Tibial nerve (tissue), 4 donors: ENCODE data around the gene CSF1. TPM values are rescaled to one million over a fixed set of nuclear protein-coding genes. Genes with fewer than 3 reads are reported as not detected.

Source experiments
- DNase-seq, 2 donors: peaks; one replicate each; pipeline ENCODE4 v3.0.0-alpha.2; 2019; ENCODE audit warnings: low spot score in 2 of 2
- H3K27ac ChIP-seq, 4 donors: fragments of 200-600 bp; sonication (generic) in 3 of 4; one replicate each; pipeline ENCODE4 v1.5.1; 2017 to 2019; ENCODE audit warnings: mild to moderate bottlenecking in 1 of 4
- H3K27me3 ChIP-seq, 2 donors: fragments of 200-600 bp; sonication (generic) in 1 of 2; one replicate each; pipeline versions ENCODE4 v1.5.1 to v1.6.0; 2017 to 2019
- H3K36me3 ChIP-seq, 3 donors: fragments of 200-600 bp; sonication (generic); one replicate each; pipeline ENCODE4 v1.5.1; 2018 to 2019
- H3K4me1 ChIP-seq, 4 donors: fragments of 200-600 bp; sonication (generic) in 3 of 4; one replicate each; pipeline ENCODE4 v1.5.1; 2017 to 2019
- H3K4me3 ChIP-seq, 4 donors: fragments of 200-600 bp; sonication (generic) in 3 of 4; one replicate each; pipeline ENCODE4 v1.5.1; 2017 to 2019; ENCODE audit warnings: mild to moderate bottlenecking in 1 of 4, moderate library complexity in 1 of 4
- H3K9me3 ChIP-seq, 4 donors: fragments of 200-600 bp; sonication (generic) in 3 of 4; one replicate each; pipeline ENCODE4 v1.5.1; 2017 to 2019
- EP300 ChIP-seq, 2 donors: sonication (generic); formaldehyde crosslinking; IDR thresholded peaks; one replicate each; pipeline ENCODE4 v1.6.1; 2017; ENCODE audit warnings: antibody characterized with exemption in 2 of 2, mild to moderate bottlenecking in 1 of 2
- POLR2A ChIP-seq, 2 donors: fragments of 450-650 bp; IDR thresholded peaks; one replicate each; pipeline ENCODE4 v1.6.1; 2017; ENCODE audit warnings: antibody characterized with exemption in 2 of 2, mild to moderate bottlenecking in 2 of 2, moderate library complexity in 2 of 2
- WGBS, 2 donors: methylation state at CpG; one replicate each; pipeline ENCODE4 v1.1.5; 2018; 5-methylcytosine and 5-hydroxymethylcytosine counted together
- total RNA-seq, 4 donors: library from RNA; depleted of rRNA; stranded (reverse); fragments of >200 nt; gene quantifications; one replicate each; pipeline ENCODE4 v1.1.0, GENCODE V29; 2016
- TF ChIP-seq, protein P1 (sequence below), 5 experiments: fragments of 200-600 bp in 3 of 5; fragments of 450-650 bp in 2 of 5; sonication (generic) in 3 of 5; IDR thresholded peaks; one replicate each; pipeline ENCODE4 v1.5.1; 2016 to 2019; ENCODE audit warnings: antibody characterized with exemption in 5 of 5, mild to moderate bottlenecking in 3 of 5, moderate library complexity in 2 of 5

CSF1 gene
- total RNA-seq, 4 donors from 2014 or later = 66.8 to 124 (median 90.8) TPM

DNA sequence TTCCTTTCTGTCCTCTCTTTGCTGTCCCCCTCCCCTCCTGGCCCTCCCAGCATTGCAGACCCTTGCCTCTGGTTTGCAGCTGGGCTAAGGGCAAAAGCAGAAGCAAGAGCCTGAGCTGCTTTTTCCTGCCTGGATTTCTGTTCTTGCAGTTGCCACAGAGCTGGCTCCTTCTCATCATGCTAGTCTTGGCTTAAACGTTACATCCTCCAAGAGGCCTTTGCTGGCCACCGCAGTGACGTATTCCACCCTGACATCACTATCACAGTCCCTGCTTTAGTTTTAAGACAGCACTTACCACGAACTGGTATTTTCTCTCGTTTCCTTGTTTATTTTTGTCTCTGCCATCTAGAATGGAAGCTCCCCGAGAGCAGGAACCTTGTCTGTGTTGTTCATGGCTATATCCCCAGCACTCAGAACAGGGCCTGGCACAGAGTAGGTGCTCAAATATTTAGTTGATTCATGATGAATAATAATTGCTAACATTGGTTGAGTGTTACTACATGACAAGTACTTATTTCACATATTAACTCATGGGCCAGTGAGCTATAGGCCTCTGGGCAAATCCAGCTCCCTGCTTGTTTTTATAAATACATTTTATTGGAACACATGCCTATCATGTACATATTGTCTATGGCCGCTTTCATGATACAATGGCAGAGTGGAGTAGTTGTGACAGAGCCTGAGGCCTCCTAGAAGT lies 13.2 kb upstream of the CSF1 start:
- H3K4me1 ChIP-seq = peaks cover 0 to 24% (median 11%) of the 10 kb centered on the region in 4 donors
- H3K9me3 ChIP-seq = no peaks in the 10 kb centered on the region
- no peaks in the 10 kb centered on the region for H3K36me3 ChIP-seq
- no peaks in the 10 kb centered on the region for H3K27me3 ChIP-seq
- 75 to 79% methylated on average over 7 of the region's 7 CpGs for WGBS, 2 donors
- H3K4me3 ChIP-seq = no peak overlapping the region
- TF ChIP-seq, protein P1, sequence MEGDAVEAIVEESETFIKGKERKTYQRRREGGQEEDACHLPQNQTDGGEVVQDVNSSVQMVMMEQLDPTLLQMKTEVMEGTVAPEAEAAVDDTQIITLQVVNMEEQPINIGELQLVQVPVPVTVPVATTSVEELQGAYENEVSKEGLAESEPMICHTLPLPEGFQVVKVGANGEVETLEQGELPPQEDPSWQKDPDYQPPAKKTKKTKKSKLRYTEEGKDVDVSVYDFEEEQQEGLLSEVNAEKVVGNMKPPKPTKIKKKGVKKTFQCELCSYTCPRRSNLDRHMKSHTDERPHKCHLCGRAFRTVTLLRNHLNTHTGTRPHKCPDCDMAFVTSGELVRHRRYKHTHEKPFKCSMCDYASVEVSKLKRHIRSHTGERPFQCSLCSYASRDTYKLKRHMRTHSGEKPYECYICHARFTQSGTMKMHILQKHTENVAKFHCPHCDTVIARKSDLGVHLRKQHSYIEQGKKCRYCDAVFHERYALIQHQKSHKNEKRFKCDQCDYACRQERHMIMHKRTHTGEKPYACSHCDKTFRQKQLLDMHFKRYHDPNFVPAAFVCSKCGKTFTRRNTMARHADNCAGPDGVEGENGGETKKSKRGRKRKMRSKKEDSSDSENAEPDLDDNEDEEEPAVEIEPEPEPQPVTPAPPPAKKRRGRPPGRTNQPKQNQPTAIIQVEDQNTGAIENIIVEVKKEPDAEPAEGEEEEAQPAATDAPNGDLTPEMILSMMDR (IDR thresholded peaks at IDR 0.05) = no peak
- TF ChIP-seq EP300 (IDR thresholded peaks at IDR 0.05) (no peak), POLR2A (IDR thresholded peaks at IDR 0.05) (no peak)
- no peak overlapping the region for H3K27ac ChIP-seq
- DNase-seq = no peak

DNA sequence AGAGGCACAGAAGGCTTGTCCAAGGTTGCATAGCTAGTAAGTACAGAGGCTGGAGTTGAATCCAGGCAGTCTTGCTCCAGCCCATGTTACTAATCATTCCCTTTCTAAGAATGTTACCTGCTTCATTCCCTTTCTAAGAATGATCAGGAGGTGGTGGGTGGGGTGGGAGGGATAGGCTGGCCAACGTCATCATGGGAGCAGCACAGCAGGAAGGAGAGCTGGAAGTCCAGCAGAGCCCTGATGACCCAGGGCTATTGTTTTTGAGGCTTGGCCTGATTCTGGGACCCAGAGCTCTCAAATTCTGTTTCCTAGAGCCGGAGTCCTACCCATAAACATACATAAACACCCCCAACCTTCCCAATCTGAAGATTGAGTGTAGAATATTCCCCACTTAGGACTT lies 11.8 kb upstream of the CSF1 start:
- Histone ChIP-seq H3K36me3 (no peaks in the 10 kb centered on the region), H3K27me3 (no peaks in the 10 kb centered on the region), H3K4me1 (peaks cover 0 to 18% (median 7%) of the 10 kb centered on the region in 4 donors), H3K27ac (no peak overlapping the region), H3K9me3 (no peaks in the 10 kb centered on the region), H3K4me3 (no peak overlapping the region)
- WGBS, 2 donors = 59 to 66% methylated on average over 2 of the region's 2 CpGs
- no peak for DNase-seq
- TF ChIP-seq, protein P1 (IDR thresholded peaks at IDR 0.05) = no peak
- TF ChIP-seq EP300 (IDR thresholded peaks at IDR 0.05) = no peak
- no peak for TF ChIP-seq POLR2A (IDR thresholded peaks at IDR 0.05)

DNA sequence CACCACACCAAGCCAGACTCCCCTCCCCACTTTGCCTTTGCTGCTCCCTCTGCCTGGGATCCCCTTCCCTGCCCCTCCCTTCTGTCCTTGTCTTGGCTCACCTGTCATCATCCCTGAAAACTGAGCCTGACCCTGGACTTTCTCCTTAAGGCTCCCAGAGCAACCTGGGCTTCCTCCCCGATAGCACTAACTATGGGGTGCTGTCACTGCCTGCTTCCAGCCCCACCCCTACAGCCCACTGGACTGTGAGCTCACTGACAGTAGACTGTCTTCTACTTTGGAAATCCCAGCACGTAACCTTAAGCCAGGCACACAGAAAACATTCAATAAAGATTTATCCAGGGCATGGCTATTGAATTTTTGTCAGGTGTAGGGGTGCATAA lies 9.5 kb upstream of the CSF1 start:
- no peaks in the 10 kb centered on the region for H3K36me3 ChIP-seq
- H3K27me3 ChIP-seq = no peaks in the 10 kb centered on the region
- DNase-seq = no peak
- no peaks in the 10 kb centered on the region for H3K9me3 ChIP-seq
- H3K27ac ChIP-seq = no peak overlapping the region
- 89 to 92% methylated on average over 2 of the region's 2 CpGs for WGBS, 2 donors
- peaks cover 0 to 15% (median 3%) of the 10 kb centered on the region in 4 donors for H3K4me1 ChIP-seq
- TF ChIP-seq, protein P1 (IDR thresholded peaks at IDR 0.05) = no peak
- TF ChIP-seq EP300 (IDR thresholded peaks at IDR 0.05) = no peak
- no peak for TF ChIP-seq POLR2A (IDR thresholded peaks at IDR 0.05)
- no peak overlapping the region for H3K4me3 ChIP-seq

GRCh38 chr1:109901524-109902145 lies 9.0 kb upstream of the CSF1 start:
- H3K27me3 ChIP-seq = no peaks in the 10 kb centered on the region
- no peaks in the 10 kb centered on the region for H3K9me3 ChIP-seq
- no peak overlapping the region for H3K27ac ChIP-seq
- TF ChIP-seq EP300 (IDR thresholded peaks at IDR 0.05) (no peak), POLR2A (IDR thresholded peaks at IDR 0.05) (no peak)
- TF ChIP-seq, protein P1 (IDR thresholded peaks at IDR 0.05) = no peak
- no peak for DNase-seq
- H3K36me3 ChIP-seq = no peaks in the 10 kb centered on the region
- peaks cover 0 to 10% (median 3%) of the 10 kb centered on the region in 4 donors for H3K4me1 ChIP-seq
- WGBS, 2 donors = 89 to 90% methylated on average over 4 of the region's 4 CpGs
- no peak overlapping the region for H3K4me3 ChIP-seq
